K562 treated with DMSO at 1 percent for 48 hours (cell line): ENCODE results near the gene ELOVL5. TPM values are rescaled to one million over a fixed set of nuclear protein-coding genes. Genes with fewer than 3 reads are reported as not detected.

Source experiments
- total RNA-seq: library from RNA; unstranded; fragments of 300-600 nt; gene quantifications from 2 replicates; pipeline ENCODE4 v1.2.3, GENCODE V29; 2022; ENCODE audit warnings: low replicate concordance; ENCODE audit errors: extremely low read depth

The ELOVL5 gene
- total RNA-seq: not detected in 2 replicates

GRCh38 chr6:53348371-53349208, at the start of gene ELOVL5:
Gene ELOVL5 (minus strand): TSS chr6:53348950. CDS start chr6:53295699, 53,251 bp downstream.

Other genes starting within 250 kb of the ELOVL5 start
- not detected in 2 replicates for gene GCM1, start 200.1 kb downstream of the ELOVL5 start, total RNA-seq
- gene GCLC, start 196.2 kb upstream of the ELOVL5 start, total RNA-seq: not detected in 2 replicates